ENCODE results near the gene RPS29.

Gene RPS29

DNA sequence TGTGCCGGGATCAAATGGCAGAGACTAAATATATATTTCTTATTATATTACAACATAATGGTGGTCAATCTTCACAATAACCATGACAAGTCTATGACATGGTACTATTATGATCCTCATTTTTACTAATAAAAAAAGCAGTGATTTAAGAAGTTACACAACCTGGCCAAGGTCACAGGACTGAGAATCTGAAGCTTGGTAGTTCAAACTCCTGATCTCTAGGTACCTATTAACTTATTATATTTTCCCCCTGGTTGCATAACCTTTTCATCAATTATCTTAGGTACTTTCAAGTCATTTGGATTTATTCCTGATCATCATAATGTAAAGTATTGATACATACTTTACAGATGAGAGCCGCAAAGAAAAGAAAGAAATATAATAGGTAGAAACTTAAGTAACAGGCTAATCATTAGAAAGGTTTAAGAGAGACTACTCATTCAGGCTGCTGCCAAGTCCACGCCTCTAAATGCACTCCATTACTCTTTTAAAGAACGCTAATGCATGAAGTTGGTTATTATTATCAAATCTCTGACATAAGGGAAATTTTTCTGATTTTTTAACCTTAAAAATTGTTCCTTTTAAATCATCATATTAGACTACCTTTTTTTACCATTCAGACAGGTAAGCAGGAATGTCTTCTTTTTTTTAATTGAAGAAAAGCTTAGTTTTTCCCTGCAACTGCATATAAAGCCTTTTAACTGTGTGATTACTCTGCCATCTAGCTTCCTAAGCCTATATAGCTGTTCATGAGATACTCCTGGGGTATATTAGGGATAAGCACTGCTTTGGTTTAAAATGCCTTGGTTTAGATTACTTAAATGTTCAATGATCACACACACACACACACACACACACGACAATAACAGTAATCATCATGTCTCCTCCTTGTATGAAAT is 35.6 kb downstream of the RPS29 start:
- no peak overlapping the region for H3K4me3 ChIP-seq (ENCODE audit: control insufficient read depth, low read depth, low read length)
- DNase-seq (ENCODE audit: low read depth), result no peak
- TF ChIP-seq, protein P1, sequence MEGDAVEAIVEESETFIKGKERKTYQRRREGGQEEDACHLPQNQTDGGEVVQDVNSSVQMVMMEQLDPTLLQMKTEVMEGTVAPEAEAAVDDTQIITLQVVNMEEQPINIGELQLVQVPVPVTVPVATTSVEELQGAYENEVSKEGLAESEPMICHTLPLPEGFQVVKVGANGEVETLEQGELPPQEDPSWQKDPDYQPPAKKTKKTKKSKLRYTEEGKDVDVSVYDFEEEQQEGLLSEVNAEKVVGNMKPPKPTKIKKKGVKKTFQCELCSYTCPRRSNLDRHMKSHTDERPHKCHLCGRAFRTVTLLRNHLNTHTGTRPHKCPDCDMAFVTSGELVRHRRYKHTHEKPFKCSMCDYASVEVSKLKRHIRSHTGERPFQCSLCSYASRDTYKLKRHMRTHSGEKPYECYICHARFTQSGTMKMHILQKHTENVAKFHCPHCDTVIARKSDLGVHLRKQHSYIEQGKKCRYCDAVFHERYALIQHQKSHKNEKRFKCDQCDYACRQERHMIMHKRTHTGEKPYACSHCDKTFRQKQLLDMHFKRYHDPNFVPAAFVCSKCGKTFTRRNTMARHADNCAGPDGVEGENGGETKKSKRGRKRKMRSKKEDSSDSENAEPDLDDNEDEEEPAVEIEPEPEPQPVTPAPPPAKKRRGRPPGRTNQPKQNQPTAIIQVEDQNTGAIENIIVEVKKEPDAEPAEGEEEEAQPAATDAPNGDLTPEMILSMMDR (IDR thresholded peaks at IDR 0.05; ENCODE audit: control insufficient read depth, insufficient read depth, low read depth, low read length, missing control alignments), result peak; percentile 39

DNA sequence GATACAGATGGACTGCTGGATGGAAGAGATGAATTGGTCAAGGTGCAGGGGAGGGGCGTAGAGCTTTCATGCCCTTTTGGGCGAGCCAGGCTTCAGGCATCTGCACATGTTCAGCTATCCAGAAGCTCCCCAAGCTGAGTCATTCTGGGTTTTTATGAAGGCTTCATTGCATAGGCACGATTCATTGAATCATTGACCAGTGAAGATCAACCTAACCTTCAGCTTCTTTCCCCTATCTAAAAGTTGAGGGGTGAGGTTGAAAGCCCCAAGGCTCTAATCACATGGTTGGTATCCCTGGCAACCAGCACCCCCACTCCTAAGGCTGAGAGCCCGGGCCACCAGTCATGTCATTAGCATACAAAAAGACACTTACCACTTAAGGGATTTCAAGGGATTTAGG is 36.3 kb downstream of the RPS29 start:
- DNase-seq (ENCODE audit: low read depth), result no peak
- no peak overlapping the region for H3K4me3 ChIP-seq (ENCODE audit: control insufficient read depth, low read depth, low read length)
- TF ChIP-seq, protein P1 (IDR thresholded peaks at IDR 0.05; ENCODE audit: control insufficient read depth, insufficient read depth, low read depth, low read length, missing control alignments), result no peak

DNA sequence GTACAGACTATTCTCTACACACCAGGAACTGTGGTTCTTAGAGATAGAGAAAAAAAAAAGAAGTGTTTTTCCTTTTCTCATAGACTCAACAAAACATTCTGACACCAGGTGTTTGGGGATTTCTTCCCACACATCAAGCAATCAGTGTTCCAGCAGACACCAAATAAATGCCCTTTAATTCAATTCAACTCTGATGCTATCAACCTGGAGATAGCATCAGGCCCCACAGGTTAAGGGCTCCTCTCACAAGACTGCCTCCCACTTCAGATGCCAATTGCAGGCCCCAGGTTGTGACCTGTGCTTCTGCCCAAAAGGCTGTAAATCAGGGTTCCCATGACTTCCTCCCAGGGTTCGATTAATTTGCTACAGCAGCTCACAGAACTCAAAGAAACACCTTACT is 36.7 kb downstream of the RPS29 start:
- H3K4me3 ChIP-seq (ENCODE audit: control insufficient read depth, low read depth, low read length), result no peak overlapping the region
- TF ChIP-seq, protein P1 (IDR thresholded peaks at IDR 0.05; ENCODE audit: control insufficient read depth, insufficient read depth, low read depth, low read length, missing control alignments), result no peak
- no peak for DNase-seq (ENCODE audit: low read depth)

DNA sequence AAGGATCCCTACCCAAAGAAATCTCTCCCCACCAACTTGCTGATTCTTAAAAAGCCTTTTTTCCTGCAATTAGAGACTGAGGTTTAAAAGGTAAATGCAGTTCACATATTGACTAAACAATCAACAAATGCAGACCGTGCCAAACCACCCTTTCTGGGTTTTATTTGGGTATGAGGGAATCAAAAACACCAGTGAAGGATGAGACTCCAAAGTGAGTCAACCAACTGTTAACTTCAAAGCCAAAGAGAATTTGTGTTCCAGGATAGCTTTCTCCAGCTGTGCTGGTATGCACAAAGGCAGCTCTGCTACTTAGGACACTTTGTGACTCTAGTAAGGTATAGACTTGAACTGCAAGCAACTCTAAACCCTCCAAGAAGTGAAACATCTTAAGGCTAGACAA is 39.4 kb downstream of the RPS29 start:
- no peak for DNase-seq (ENCODE audit: low read depth)
- no peak overlapping the region for H3K4me3 ChIP-seq (ENCODE audit: control insufficient read depth, low read depth, low read length)

DNA sequence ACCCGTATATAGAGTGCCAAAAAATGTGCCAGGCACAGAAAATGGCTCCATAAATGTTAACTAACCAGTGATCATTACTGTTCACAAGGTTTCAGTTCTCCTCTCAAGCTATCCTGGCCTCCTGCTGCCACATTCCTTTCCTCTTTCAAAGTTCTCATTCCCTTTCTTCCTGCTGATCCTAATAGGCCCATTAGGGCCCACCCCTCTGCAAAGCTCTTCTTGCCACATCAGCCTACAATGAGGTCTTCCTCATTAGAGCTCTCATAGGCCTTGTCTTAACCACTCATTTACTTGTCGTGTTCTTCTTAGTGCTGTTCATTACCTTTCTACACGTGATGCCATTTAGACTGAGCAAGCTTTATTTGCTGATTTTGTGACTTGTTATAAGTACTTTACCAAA is 40.5 kb downstream of the RPS29 start:
- TF ChIP-seq, protein P1 (IDR thresholded peaks at IDR 0.05; ENCODE audit: control insufficient read depth, insufficient read depth, low read depth, low read length, missing control alignments), result no peak
- no peak overlapping the region for H3K4me3 ChIP-seq (ENCODE audit: control insufficient read depth, low read depth, low read length)
- no peak for DNase-seq (ENCODE audit: low read depth)

More for the DNA sequence above, 39.4 kb downstream of the RPS29 start:
- TF ChIP-seq, protein P1 (IDR thresholded peaks at IDR 0.05; ENCODE audit: control insufficient read depth, insufficient read depth, low read depth, low read length, missing control alignments), result no peak

DNA sequence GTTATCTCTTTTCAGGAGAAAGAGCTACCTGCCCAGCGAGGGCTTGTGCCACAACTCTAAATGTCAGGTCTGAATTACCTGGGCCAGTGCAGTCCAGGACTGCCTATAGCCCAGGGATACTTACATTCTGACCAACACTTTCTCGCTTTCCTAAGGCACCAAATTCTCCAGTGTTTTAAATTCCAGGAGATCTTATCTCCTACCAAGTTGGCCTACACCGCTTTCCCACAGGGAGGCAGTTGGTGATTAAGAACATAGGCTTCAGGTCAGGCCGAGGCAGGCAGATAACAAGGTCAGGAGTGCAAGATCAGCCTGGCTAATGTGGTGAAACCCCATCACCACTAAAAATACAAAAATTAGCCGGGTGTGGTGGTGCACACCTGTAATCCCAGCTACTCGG is 41.1 kb downstream of the RPS29 start:
- H3K4me3 ChIP-seq (ENCODE audit: control insufficient read depth, low read depth, low read length), result no peak overlapping the region
- DNase-seq (ENCODE audit: low read depth), result no peak
- TF ChIP-seq, protein P1 (IDR thresholded peaks at IDR 0.05; ENCODE audit: control insufficient read depth, insufficient read depth, low read depth, low read length, missing control alignments), result no peak
